NOMO-1 (cell line): ENCODE measurements around the gene SAMM50.
A peak's percentile ranks its signal among the peaks of the same experiment; 100 is the strongest.
"Not testable (repeated sequence)": the region's sequence is repeated elsewhere in the genome, so short reads cannot be mapped to it uniquely, and the experiment has no call there.

Experiments used
- DNase-seq, 2 experiments: peaks; one replicate each; lab custom pipeline; 2025; ENCODE audit not compliant: unreplicated experiment in 2 of 2; lab: John Stamatoyannopoulos, UW

SAMM50 gene

GRCh38 chr22:43999378-43999777, 44.1 kb downstream of the SAMM50 start:
- no peak for DNase-seq

DNA sequence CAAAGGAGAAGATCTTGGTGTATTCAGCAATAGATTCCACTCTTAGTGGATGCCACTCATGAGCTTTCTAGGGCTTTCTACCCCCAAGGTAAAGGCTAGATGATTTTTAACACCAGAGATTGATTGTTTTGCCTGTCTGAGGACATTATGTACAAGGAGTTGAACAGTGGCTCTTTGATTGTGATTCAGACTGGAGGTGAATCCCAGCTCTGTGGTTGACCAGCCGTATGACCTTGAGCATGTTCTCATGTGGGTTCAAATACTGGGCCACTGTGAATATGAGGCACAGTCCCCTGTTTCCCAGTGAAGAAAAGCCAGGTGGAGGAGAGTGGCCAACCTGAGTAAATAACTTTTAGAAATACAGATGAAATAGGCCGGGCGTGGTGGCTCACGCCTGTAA, 44.9 kb downstream of the SAMM50 start:
- DNase-seq: no peak

DNA sequence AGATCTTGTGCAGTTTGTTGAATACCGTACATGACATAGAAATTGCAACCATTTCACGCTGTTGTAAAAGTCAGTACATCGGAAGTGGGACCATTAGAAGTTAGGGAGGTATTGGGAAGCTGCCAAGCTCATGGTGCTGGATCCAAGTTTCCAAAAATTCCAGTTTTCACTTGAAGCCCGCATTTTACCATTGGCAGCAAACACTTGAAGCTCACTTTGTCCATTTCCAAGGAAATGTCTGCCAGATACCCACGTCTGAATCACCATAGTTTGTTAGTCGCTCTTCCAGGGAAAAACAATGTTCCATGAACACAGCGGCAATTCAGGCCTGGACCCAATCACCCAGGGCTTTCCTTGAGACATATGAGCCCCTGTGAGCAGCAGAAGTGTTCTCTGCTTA, 46.3 kb downstream of the SAMM50 start:
- DNase-seq: no peak

GRCh38 chr22:44002324-44002723, 47.1 kb downstream of the SAMM50 start:
- DNase-seq: no peak

DNA sequence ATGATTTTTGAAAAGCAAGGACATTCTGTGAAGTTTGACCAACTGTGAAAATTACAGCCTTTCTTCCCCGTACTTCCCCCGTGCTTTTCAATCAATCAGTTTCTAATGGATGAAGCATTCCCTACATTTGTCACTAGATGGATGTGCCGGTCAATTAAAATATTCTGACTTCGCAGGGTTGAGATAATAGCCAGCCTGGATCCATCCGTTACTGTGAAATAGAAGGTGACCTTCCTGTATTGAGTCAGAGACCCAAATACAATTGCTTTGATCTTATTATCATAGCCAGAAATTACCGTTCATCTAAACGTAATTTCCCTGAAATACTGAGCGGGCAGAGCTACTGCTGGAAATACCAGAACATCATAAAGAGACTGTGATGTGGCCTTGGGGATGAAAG, 47.8 kb downstream of the SAMM50 start:
- DNase-seq: no peak

- DNase-seq: no peak
These were observed 48.3 kb downstream of the SAMM50 start for GRCh38 chr22:44003405-44004103.

- DNase-seq: no peak
These were observed 48.8 kb downstream of the SAMM50 start for GRCh38 chr22:44004104-44004460.

DNA sequence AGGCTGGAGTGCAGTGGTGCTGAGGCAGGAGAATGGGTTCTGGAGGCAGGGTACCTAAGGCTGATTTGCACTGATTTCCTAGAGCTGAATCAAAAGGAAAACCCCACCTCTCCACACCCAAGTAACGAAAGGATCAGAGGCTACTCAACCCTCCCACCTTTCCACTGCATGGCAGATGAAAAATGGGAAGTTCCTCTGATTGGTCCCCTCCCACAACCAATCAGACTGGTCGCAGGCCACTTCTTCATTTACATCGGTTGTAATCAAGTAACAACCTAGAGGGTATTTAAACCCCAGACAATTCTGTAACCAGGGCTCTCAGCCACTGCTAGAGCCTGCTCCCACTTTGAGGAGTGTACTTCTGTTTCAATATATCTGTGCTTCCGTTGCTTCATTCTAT, 50.3 kb downstream of the SAMM50 start:
- peak; percentile 64 to 82 for DNase-seq

GRCh38 chr22:44012162-44012561, 56.9 kb downstream of the SAMM50 start:
- no peak for DNase-seq

DNA sequence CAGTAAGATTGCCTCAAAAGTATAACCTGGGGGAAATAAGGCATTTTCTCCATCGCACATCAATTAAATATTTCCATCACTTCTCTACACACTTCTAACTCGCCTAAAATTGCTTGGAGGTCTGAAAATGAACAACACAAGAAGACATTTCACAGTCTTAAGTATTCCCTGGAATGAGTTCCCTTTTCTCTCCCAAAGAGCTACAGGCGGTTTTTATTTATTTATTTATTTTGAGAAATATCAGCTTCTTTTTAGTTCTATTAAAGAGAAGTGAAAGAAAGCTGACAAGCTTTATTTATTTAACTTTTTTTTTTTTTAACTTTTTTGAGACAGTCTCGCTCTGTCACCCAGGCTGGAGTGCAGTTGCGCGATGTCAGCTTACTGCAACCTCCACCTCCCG, 57.3 kb downstream of the SAMM50 start:
- DNase-seq: no peak

GRCh38 chr22:44014241-44014640, 59.0 kb downstream of the SAMM50 start:
- DNase-seq: no peak

- not testable (repeated sequence) for DNase-seq
These were observed 61.3 kb downstream of the SAMM50 start for GRCh38 chr22:44016586-44016985.

- no peak for DNase-seq
These were observed 63.4 kb downstream of the SAMM50 start for GRCh38 chr22:44018594-44018993.

GRCh38 chr22:44019416-44019815, 64.2 kb downstream of the SAMM50 start:
- DNase-seq: no peak

DNA sequence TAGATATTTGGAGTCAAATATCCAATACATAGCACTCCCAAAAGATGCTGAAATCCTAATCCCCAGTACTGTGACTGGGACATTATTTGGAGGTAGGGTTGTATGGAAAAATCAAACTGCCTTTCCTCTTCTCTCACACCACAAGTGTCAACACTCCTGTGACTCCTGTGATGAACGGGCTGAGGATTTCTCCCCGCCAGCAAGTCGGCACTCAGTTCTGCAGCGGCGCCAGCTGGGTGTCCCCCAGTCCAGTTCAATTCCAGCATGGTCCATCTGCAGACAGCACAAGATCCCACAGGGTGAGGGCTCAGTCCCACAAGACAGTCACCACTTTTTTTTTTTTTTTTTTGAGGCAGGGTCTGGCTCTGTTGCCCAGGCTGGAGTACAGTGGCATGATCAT, 64.6 kb downstream of the SAMM50 start:
- no peak for DNase-seq

- DNase-seq: no peak
These were observed 65.7 kb downstream of the SAMM50 start for GRCh38 chr22:44020981-44021380.

DNA sequence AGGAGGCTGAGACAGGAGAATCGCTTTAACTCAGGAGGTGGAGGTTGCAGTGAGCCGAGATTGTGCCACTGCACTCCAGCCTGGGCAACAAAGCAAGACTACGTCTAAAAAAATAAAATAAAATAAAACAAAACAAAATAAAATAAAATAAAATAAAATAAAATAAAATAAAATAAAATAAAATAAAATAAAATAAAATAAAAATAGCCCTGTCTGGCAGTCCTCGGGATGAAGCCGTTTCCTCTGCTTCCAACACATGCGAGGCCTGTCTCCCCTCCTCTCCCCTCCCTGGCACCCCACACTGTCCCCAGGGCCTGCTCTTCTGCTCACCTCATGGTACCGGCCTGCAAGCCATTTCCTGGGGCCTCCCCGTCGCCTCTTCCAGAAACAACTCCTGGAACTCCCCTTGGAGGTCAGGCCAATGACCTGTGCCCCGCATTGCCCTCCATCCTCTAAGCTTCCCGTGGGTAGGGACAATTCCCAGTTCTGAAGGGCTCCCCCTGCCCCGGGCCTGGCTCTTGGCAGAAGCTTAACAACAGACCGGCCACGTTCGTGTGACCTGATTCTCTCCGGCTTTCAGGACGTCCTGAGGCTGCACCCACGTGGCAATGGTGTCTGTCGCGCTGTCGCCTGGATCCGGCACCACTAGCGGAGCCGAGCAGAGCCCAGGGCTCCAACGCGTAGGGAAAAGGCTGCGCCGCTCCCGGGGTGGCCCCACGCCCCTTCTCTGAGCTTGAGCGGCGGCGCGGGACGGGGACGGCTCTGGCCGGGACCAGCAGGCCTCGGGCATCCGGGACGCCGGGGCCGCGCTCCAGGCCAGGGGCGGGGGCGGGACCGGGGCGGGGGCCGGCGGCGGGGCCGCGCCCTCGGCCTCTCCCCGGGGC, 68.4 kb downstream of the SAMM50 start:
- peak; percentile 23 to 43 for DNase-seq

DNA sequence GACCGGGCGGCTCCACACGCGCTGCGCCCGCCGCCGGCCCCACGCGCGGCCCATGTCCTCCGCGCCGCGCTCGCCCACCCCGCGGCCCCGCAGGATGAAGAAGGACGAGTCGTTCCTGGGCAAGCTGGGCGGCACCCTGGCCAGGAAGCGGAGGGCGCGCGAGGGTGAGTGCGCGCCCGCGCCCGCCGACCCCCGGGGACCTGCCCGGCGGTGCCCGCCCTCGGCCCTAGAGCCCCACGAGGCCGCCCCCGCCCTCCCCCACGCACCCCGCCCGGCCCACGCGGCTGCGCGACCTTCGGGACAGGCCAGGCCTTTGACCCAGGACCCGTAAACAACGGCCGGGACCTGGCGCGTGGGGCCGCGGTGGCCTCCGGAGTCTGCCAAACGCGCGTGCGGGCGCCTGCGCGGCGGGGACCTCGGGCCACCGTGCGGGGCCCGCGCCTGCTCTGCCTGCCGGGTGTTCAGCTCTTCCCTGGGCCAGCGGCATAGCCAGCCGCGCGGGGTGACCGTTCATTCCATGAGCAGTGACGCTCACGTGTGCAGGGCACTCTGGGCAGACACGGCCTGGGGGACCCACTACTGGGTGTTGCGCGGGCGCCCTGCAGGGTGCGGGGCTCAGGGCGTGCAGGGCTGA, 69.2 kb downstream of the SAMM50 start, which contains the start of gene PARVB:
PARVB (plus strand) TSS at position 15 of the 634 bp plus-strand sequence; CDS start at position 53, 38 bp downstream.
- peak in 1 of 2 experiments; percentile 7 for DNase-seq

GRCh38 chr22:44025171-44026065, 70.2 kb downstream of the SAMM50 start:
- DNase-seq: peak; percentile 51 to 85

GRCh38 chr22:44026066-44026629, 70.9 kb downstream of the SAMM50 start:
- DNase-seq: no peak
